CD14-positive monocyte (primary cell): ENCODE results near the gene MAS1. TPM values are rescaled to one million over a fixed set of nuclear protein-coding genes. Genes with fewer than 3 reads are reported as not detected.

Source experiments
- DNase-seq, 3 donors: peaks; one replicate each; pipeline ENCODE4 v3.0.0-alpha.2; 2011 to 2022
- H2AFZ ChIP-seq: 2 replicates; pipeline ENCODE4 v1.6.0; 2012; ENCODE audit warnings: mild to moderate bottlenecking, low read depth, low read length, inconsistent platforms; ENCODE audit not compliant: insufficient read depth, poor library complexity, severe bottlenecking
- H3K27ac ChIP-seq, 2 donors: 1 replicate in 1 of 2; 2 replicates in 1 of 2; pipeline ENCODE4 v1.5.1; 2012 to 2013; ENCODE audit warnings: low read length in 2 of 2, control low read depth in 1 of 2, inconsistent platforms in 1 of 2, low read depth in 1 of 2, mild to moderate bottlenecking in 1 of 2
- H3K27me3 ChIP-seq, 2 donors: one replicate each; pipeline versions ENCODE4 v1.6.0 to v1.6.1; 2011 to 2013; ENCODE audit warnings: low read length in 2 of 2; ENCODE audit not compliant: control insufficient read depth in 2 of 2, insufficient read depth in 2 of 2
- H3K36me3 ChIP-seq, 2 donors: replicated peaks in 1 of 2; 1 replicate in 1 of 2; 2 replicates in 1 of 2; pipeline versions ENCODE4 v1.5.1 to v1.6.1; 2012 to 2013; ENCODE audit warnings: low read length in 2 of 2, control low read depth in 1 of 2, inconsistent platforms in 1 of 2, mild to moderate bottlenecking in 1 of 2; ENCODE audit not compliant: insufficient read depth in 2 of 2, control insufficient read depth in 1 of 2
- H3K4me1 ChIP-seq, 2 donors: 1 replicate in 1 of 2; 2 replicates in 1 of 2; pipeline versions ENCODE4 v1.5.1 to v1.6.1; 2012 to 2013; ENCODE audit warnings: low read length in 2 of 2, control low read depth in 1 of 2, inconsistent platforms in 1 of 2, mild to moderate bottlenecking in 1 of 2, moderate library complexity in 1 of 2; ENCODE audit not compliant: insufficient read depth in 2 of 2, control insufficient read depth in 1 of 2
- H3K4me2 ChIP-seq: replicated peaks from 2 replicates; pipeline ENCODE3; 2012; ENCODE audit warnings: low read length, moderate library complexity, mild to moderate bottlenecking; ENCODE audit not compliant: poor library complexity, severe bottlenecking; ENCODE audit errors: extremely low read depth
- H3K4me3 ChIP-seq, 3 experiments: fragments of 200-600 bp in 1 of 3; sonication (generic) in 1 of 3; replicated peaks in 1 of 3; 1 replicate in 2 of 3; 2 replicates in 1 of 3; pipeline ENCODE4 v1.5.1; 2011 to 2013; ENCODE audit warnings: low read length in 3 of 3, mild to moderate bottlenecking in 3 of 3, control low read depth in 2 of 3, low read depth in 2 of 3, inconsistent platforms in 1 of 3, moderate library complexity in 1 of 3
- H3K79me2 ChIP-seq: 2 replicates; pipeline ENCODE4 v1.6.0; 2012; ENCODE audit warnings: mild to moderate bottlenecking, control low read depth, inconsistent platforms, low read length, moderate library complexity; ENCODE audit not compliant: insufficient read depth
- H3K9ac ChIP-seq: 2 replicates; pipeline ENCODE4 v1.6.0; 2017; ENCODE audit warnings: low read length, mild to moderate bottlenecking; ENCODE audit not compliant: insufficient read depth, poor library complexity, severe bottlenecking
- H3K9me3 ChIP-seq, 2 donors: replicated peaks in 1 of 2; 1 replicate in 1 of 2; 2 replicates in 1 of 2; pipeline versions ENCODE4 v1.5.1 to v1.6.1; 2012 to 2013; ENCODE audit warnings: low read length in 2 of 2, control low read depth in 1 of 2; ENCODE audit not compliant: control insufficient read depth in 1 of 2, insufficient read depth in 1 of 2
- H4K20me1 ChIP-seq: 2 replicates; pipeline ENCODE4 v1.6.0; 2012; ENCODE audit warnings: mild to moderate bottlenecking, low read length, control low read depth, moderate library complexity; ENCODE audit not compliant: insufficient read depth
- H3K27ac Mint-ChIP-seq, 7 donors: one replicate each; pipeline ENCODE4 v1.8.0; 2020; ENCODE audit warnings: mild to moderate bottlenecking in 7 of 7, mixed read lengths in 7 of 7, moderate library complexity in 6 of 7, inconsistent platforms in 2 of 7
- H3K27me3 Mint-ChIP-seq, 3 donors: one replicate each; pipeline ENCODE4 v1.8.0; 2021 to 2022; ENCODE audit warnings: low read depth in 3 of 3, mild to moderate bottlenecking in 3 of 3, mixed read lengths in 3 of 3, moderate library complexity in 3 of 3, inconsistent platforms in 1 of 3
- H3K36me3 Mint-ChIP-seq, 2 donors: one replicate each; pipeline ENCODE4 v1.8.0; 2020; ENCODE audit warnings: mixed read lengths in 2 of 2, inconsistent platforms in 1 of 2, mild to moderate bottlenecking in 1 of 2
- H3K4me1 Mint-ChIP-seq: one replicate; pipeline ENCODE4 v1.8.0; 2020; ENCODE audit warnings: mild to moderate bottlenecking, mixed read lengths
- H3K4me3 Mint-ChIP-seq, 2 donors: one replicate each; pipeline ENCODE4 v1.8.0; 2020; ENCODE audit warnings: mild to moderate bottlenecking in 2 of 2, mixed read lengths in 2 of 2, moderate library complexity in 1 of 2
- H3K9me3 Mint-ChIP-seq, 7 donors: one replicate each; pipeline ENCODE4 v1.8.0; 2020 to 2022; ENCODE audit warnings: mixed read lengths in 7 of 7, mild to moderate bottlenecking in 6 of 7, moderate library complexity in 6 of 7, inconsistent platforms in 2 of 7
- CTCF ChIP-seq: fragments of 200-600 bp; IDR thresholded peaks from one replicate; pipeline ENCODE4 v1.8.0; 2022; ENCODE audit warnings: antibody characterized with exemption, mild to moderate bottlenecking
- WGBS: methylation state at CpG from one replicate; pipeline ENCODE4 v1.1.5; 2013; ENCODE audit warnings: missing lambda C conversion rate; ENCODE audit not compliant: insufficient coverage; 5-methylcytosine and 5-hydroxymethylcytosine counted together
- intact Hi-C, 2 donors: fragments of 100-400 bp; cut with micrococcal nuclease; formaldehyde crosslinking; loops; one replicate each; pipeline versions ENCODE4 v1.15.0 to v1.15.1; 2023
- polyA plus RNA-seq, 3 donors: library from polyadenylated mRNA; depleted of rRNA in 1 of 3; unstranded in 2 of 3; stranded (reverse) in 1 of 3; fragments of 300-500 nt in 2 of 3; fragments of >200 nt in 1 of 3; fragmentation: Illumina TruSeq in 2 of 3; gene quantifications; 1 replicate in 2 of 3; 2 replicates in 1 of 3; pipeline ENCODE4 v1.2.3, GENCODE V29; 2012 to 2021

The MAS1 gene
- polyA plus RNA-seq, 3 donors: not detected

- Histone ChIP-seq H3K36me3 (no peaks in the 10 kb centered on the region), H3K4me3 (no peak overlapping the region), H2AFZ (no peak overlapping the region), H4K20me1 (no peaks in the 10 kb centered on the region), H3K27ac (no peak overlapping the region), H3K4me1 (no peaks in the 10 kb centered on the region), H3K4me2 (no peak overlapping the region), H3K27me3 (peaks cover 0 to 2% of the 10 kb centered on the region in 2 donors), H3K79me2 (no peaks in the 10 kb centered on the region), H3K9ac (no peak overlapping the region), H3K9me3 (no peaks in the 10 kb centered on the region)
- peaks cover 0 to 10% (median 7%) of the 10 kb centered on the region in 3 donors for H3K27me3 Mint-ChIP-seq
- no peaks in the 10 kb centered on the region for H3K36me3 Mint-ChIP-seq
- TF ChIP-seq CTCF: no peak
- no peak for DNase-seq
- no peak overlapping the region for H3K27ac Mint-ChIP-seq
- peaks cover 0 to 6% (median 3%) of the 10 kb centered on the region in 7 donors for H3K9me3 Mint-ChIP-seq
- no peaks in the 10 kb centered on the region for H3K4me1 Mint-ChIP-seq
- 82% methylated on average over 9 of the region's 15 CpGs for WGBS
- intact Hi-C loops: no loop called here
- H3K4me3 Mint-ChIP-seq: peak overlapping the region in 1 of 2 donors; percentile 1
Observed at GRCh38 chr6:159899994-159900745, 9.4 kb downstream of the MAS1 start.

- peaks cover 0 to 11% (median 6%) of the 10 kb centered on the region in 3 donors for H3K27me3 Mint-ChIP-seq
- Histone ChIP-seq H3K4me3 (no peak overlapping the region), H3K4me2 (no peak overlapping the region), H3K27me3 (no peaks in the 10 kb centered on the region), H3K27ac (no peak overlapping the region), H3K9me3 (no peaks in the 10 kb centered on the region), H2AFZ (no peak overlapping the region), H3K4me1 (no peaks in the 10 kb centered on the region), H3K36me3 (no peaks in the 10 kb centered on the region), H3K79me2 (no peaks in the 10 kb centered on the region), H3K9ac (no peak overlapping the region), H4K20me1 (no peaks in the 10 kb centered on the region)
- no peak overlapping the region for H3K4me3 Mint-ChIP-seq
- H3K27ac Mint-ChIP-seq: no peak overlapping the region
- H3K4me1 Mint-ChIP-seq: no peaks in the 10 kb centered on the region
- H3K9me3 Mint-ChIP-seq: peaks cover 0 to 6% (median 3%) of the 10 kb centered on the region in 7 donors
- intact Hi-C loops: no loop called here
- no peak for TF ChIP-seq CTCF
- DNase-seq: no peak
- H3K36me3 Mint-ChIP-seq: no peaks in the 10 kb centered on the region
- WGBS: 88% methylated on average over 9 of the region's 9 CpGs
Observed at GRCh38 chr6:159902620-159903019, 11.8 kb downstream of the MAS1 start.
